Lower leg skin (tissue), 4 donors: ENCODE results near the gene HOXC6. TPM values are rescaled to one million over a fixed set of nuclear protein-coding genes. Genes with fewer than 3 reads are reported as not detected.

Experiments used
- DNase-seq, 2 donors: peaks; one replicate each; pipeline ENCODE4 v3.0.0-alpha.2; 2019; ENCODE audit warnings: low spot score in 2 of 2
- H3K4me3 ChIP-seq: fragments of 200-600 bp; sonication (generic); 2 replicates; pipeline ENCODE4 v1.5.1; 2017; ENCODE audit warnings: mild to moderate bottlenecking, low read depth; ENCODE audit not compliant: poor library complexity, severe bottlenecking
- POLR2A ChIP-seq, 2 donors: fragments of 450-650 bp; IDR thresholded peaks; one replicate each; pipeline ENCODE4 v1.6.1; 2016 to 2017; ENCODE audit warnings: antibody characterized with exemption in 2 of 2, mild to moderate bottlenecking in 1 of 2, moderate library complexity in 1 of 2
- WGBS, 2 donors: methylation state at CpG; one replicate each; pipeline ENCODE4 v1.1.5; 2018; 5-methylcytosine and 5-hydroxymethylcytosine counted together
- intact Hi-C: fragments of 100-400 bp; cut with DNase I; formaldehyde crosslinking; loops from one replicate; pipeline ENCODE4 v1.15.0; 2023; ENCODE audit warnings: low total_unique reads
- total RNA-seq, 4 donors: library from RNA; depleted of rRNA; stranded (reverse); fragments of >200 nt; gene quantifications; one replicate each; pipeline ENCODE4 v1.1.0, GENCODE V29; 2016
- TF ChIP-seq, protein P1 (sequence below), 3 donors: fragments of 450-650 bp; IDR thresholded peaks; one replicate each; pipeline ENCODE4 v1.5.1; 2016; ENCODE audit warnings: antibody characterized with exemption in 3 of 3, mild to moderate bottlenecking in 3 of 3, moderate library complexity in 2 of 3

Gene HOXC6
- total RNA-seq, 4 donors from 2014 or later, result 2.6 to 6.3 (median 3.7) TPM

DNA sequence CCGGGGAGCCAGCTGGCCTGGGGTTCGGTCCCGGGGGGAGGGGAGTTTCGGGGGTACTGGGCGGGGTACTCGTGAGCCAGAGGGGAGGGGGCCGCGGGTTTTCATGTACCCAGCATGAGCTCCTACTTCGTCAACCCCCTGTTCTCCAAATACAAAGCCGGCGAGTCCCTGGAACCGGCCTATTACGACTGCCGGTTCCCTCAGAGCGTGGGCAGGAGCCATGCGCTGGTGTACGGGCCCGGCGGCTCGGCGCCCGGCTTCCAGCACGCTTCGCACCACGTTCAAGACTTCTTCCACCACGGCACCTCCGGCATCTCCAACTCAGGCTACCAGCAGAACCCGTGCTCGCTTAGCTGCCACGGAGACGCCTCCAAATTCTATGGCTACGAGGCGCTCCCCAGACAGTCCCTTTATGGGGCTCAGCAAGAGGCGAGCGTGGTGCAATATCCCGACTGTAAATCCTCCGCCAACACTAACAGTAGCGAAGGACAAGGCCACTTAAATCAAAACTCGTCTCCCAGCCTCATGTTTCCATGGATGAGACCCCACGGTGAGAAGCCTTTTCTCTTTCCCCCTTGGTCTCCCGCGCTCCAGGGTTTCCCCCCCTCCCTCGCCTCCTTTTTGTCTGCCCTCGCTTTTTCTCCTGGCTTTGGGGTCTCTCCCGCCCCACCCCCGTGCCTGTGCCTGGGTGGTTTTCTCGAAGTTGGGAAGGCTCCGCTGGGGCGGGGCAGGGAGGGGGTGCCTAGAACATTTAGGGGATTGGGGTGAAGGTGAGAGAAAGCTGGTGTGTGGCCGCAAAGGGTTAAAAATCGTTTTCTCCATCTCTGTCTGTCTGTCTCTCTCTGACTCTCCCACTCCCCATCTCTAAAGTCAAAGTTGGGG lies 18.8 kb upstream of the HOXC6 start:
- 8 to 12% methylated on average over 37 to 51 of the region's 51 CpGs for WGBS, 2 donors

DNA sequence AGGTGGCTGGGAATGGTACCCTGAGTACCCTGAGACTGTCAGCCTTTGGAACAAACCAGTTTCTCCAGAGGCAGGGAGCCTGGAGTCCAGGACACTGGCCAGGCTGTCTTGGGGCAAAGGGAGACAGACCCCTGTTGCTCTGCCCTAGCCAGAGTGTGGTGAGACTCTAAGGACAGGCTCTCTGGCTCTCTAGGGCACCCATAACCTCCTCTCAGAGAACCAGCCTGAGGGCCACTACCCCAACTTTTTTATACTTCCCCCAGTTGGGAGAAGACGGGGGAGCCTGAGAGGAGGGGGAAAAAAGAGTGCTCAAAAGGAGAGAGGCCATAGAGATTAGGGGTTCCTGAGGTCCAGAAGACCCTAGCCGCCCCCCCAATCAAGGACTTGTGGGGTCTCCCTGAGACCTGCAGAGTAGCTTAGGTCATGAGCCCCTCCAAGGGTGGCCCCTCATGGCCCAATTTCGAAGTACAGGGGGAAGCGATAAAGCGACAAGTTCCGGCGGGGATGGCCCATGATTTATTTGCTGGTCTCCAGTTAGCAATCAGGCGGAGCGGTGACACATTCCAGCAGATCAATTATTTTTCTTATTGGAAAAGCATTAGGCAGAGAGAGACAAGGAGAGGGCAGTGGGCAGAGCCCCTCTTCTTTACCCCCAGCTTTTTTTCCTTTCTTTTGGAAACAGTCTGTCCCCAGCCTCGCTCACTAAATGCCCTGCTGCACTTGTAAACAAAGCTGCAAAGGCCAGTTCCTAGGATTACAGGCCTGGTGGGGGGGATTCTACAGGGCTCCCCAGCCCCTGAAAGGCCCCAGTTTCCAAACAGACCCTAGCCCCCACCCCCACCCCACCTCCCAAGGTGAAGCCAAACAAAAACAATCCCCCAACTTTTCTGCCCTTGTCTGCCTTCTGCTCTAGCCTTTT lies 17.9 kb upstream of the HOXC6 start:
- intact Hi-C loops, result no loop called here
- 47 to 60% methylated on average over 10 of the region's 10 CpGs for WGBS, 2 donors
- no peak for TF ChIP-seq POLR2A (IDR thresholded peaks at IDR 0.05)
- TF ChIP-seq, protein P1, sequence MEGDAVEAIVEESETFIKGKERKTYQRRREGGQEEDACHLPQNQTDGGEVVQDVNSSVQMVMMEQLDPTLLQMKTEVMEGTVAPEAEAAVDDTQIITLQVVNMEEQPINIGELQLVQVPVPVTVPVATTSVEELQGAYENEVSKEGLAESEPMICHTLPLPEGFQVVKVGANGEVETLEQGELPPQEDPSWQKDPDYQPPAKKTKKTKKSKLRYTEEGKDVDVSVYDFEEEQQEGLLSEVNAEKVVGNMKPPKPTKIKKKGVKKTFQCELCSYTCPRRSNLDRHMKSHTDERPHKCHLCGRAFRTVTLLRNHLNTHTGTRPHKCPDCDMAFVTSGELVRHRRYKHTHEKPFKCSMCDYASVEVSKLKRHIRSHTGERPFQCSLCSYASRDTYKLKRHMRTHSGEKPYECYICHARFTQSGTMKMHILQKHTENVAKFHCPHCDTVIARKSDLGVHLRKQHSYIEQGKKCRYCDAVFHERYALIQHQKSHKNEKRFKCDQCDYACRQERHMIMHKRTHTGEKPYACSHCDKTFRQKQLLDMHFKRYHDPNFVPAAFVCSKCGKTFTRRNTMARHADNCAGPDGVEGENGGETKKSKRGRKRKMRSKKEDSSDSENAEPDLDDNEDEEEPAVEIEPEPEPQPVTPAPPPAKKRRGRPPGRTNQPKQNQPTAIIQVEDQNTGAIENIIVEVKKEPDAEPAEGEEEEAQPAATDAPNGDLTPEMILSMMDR (IDR thresholded peaks at IDR 0.05), result no peak
- H3K4me3 ChIP-seq, result no peak overlapping the region
- no peak for DNase-seq

More for the DNA sequence above, 18.8 kb upstream of the HOXC6 start:
- no peak for DNase-seq
- no peak for TF ChIP-seq POLR2A (IDR thresholded peaks at IDR 0.05)
- TF ChIP-seq, protein P1 (IDR thresholded peaks at IDR 0.05), result no peak
- intact Hi-C loops, result no loop called here
- H3K4me3 ChIP-seq, result no peak overlapping the region

DNA sequence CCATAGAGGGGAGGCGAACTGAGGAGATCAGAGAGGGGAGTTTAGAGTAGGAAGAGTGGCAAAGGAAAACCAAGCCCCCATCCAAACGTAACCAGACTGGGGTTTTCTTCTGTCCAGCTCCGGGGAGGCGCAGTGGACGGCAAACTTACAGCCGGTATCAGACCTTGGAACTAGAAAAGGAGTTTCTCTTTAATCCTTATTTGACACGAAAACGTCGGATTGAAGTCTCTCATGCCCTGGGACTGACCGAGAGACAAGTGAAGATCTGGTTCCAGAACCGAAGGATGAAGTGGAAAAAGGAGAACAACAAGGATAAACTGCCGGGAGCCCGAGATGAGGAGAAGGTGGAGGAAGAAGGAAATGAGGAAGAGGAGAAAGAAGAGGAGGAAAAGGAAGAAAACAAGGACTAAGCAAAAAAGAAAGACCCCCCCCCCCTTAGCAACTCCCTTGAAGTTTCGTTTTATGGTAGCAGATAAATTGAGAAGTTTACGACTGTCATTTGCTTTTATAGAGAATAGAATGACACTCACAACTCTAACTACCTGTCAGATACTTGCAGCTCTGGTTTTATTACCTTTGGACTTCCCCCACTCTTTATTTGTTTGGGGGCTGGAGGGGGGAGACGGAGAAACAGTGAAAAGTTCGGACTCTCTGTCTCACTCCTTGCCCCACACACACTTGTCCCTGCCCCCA lies 17.1 kb upstream of the HOXC6 start:
- WGBS, 2 donors, result 46 to 48% methylated on average over 17 of the region's 17 CpGs
- intact Hi-C loops, result no loop called here

GRCh38 chr12:54011665-54012532 lies 16.3 kb upstream of the HOXC6 start:
- TF ChIP-seq, protein P1 (IDR thresholded peaks at IDR 0.05), result no peak
- TF ChIP-seq POLR2A (IDR thresholded peaks at IDR 0.05), result no peak
- DNase-seq, result no peak
- intact Hi-C loops, result no loop called here
- no peak overlapping the region for H3K4me3 ChIP-seq
- 59 to 64% methylated on average over 14 of the region's 14 CpGs for WGBS, 2 donors

More for the DNA sequence above, 17.1 kb upstream of the HOXC6 start:
- no peak for DNase-seq
- TF ChIP-seq POLR2A (IDR thresholded peaks at IDR 0.05), result no peak
- TF ChIP-seq, protein P1 (IDR thresholded peaks at IDR 0.05), result no peak
- H3K4me3 ChIP-seq, result no peak overlapping the region
